Gastrocnemius medialis (tissue), 4 donors: Measurements from ENCODE around the gene ALKBH8. TPM values are rescaled to one million over a fixed set of nuclear protein-coding genes. Genes with fewer than 3 reads are reported as not detected.

Source experiments
- ATAC-seq, 2 donors: fragments of 150-250 bp; one replicate each; pipeline ENCODE4 v1.9.1; 2016
- DNase-seq, 2 donors: peaks; one replicate each; pipeline ENCODE4 v3.0.0-alpha.2; 2019
- H3K27ac ChIP-seq, 4 donors: fragments of 200-600 bp; sonication (generic); 1 replicate in 1 of 4; 2 replicates in 3 of 4; pipeline ENCODE4 v1.5.1; 2016 to 2018; ENCODE audit warnings: mild to moderate bottlenecking in 2 of 4, moderate library complexity in 1 of 4
- H3K27me3 ChIP-seq, 3 donors: fragments of 200-600 bp; sonication (generic) in 2 of 3; 1 replicate in 1 of 3; 2 replicates in 2 of 3; pipeline versions ENCODE4 v1.5.1 to v1.6.0; 2016 to 2019; ENCODE audit warnings: mild to moderate bottlenecking in 1 of 3, moderate library complexity in 1 of 3
- H3K36me3 ChIP-seq, 2 donors: fragments of 200-600 bp; sonication (generic) in 1 of 2; one replicate each; pipeline ENCODE4 v1.5.1; 2017 to 2018
- H3K4me1 ChIP-seq, 2 donors: fragments of 200-600 bp; sonication (generic) in 1 of 2; one replicate each; pipeline ENCODE4 v1.5.1; 2016 to 2017; ENCODE audit warnings: mild to moderate bottlenecking in 2 of 2
- H3K4me3 ChIP-seq, 4 donors: fragments of 200-600 bp; sonication (generic) in 3 of 4; 1 replicate in 1 of 4; 2 replicates in 3 of 4; pipeline ENCODE4 v1.5.1; 2016 to 2019; ENCODE audit warnings: mild to moderate bottlenecking in 2 of 4
- H3K9me3 ChIP-seq, 3 donors: fragments of 200-600 bp; sonication (generic) in 2 of 3; 1 replicate in 1 of 3; 2 replicates in 2 of 3; pipeline ENCODE4 v1.5.1; 2016 to 2019
- CTCF ChIP-seq, 5 experiments: fragments of 450-650 bp in 3 of 5; fragments of 200-600 bp in 2 of 5; sonication (generic) in 2 of 5; IDR thresholded peaks in 4 of 5; conservative IDR thresholded peaks in 1 of 5; 1 replicate in 4 of 5; 2 replicates in 1 of 5; pipeline ENCODE4 v1.5.1; 2016 to 2019; ENCODE audit warnings: antibody characterized with exemption in 5 of 5, mild to moderate bottlenecking in 3 of 5, moderate library complexity in 3 of 5
- POLR2A ChIP-seq, 2 donors: fragments of 450-650 bp; IDR thresholded peaks; one replicate each; pipeline ENCODE4 v1.6.1; 2017; ENCODE audit warnings: antibody characterized with exemption in 2 of 2, mild to moderate bottlenecking in 2 of 2, moderate library complexity in 2 of 2
- in situ Hi-C, 4 donors: fragments of 200-750 bp; cut with MboI; loops; one replicate each; pipeline versions ENCODE4 v1.15.0 to v1.8.0; 2017; ENCODE audit warnings: low sequenced_read_pairs in 4 of 4
- intact Hi-C: fragments of 100-400 bp; cut with DNase I; formaldehyde crosslinking; loops from one replicate; pipeline ENCODE4 v1.15.1; 2023; ENCODE audit warnings: low total_unique reads
- total RNA-seq, 4 donors: library from RNA; depleted of rRNA; stranded (reverse); fragments of >200 nt; gene quantifications; one replicate each; pipeline versions ENCODE4 v1.1.0 to v1.2.3, GENCODE V29; 2016

Gene ALKBH8
- total RNA-seq, 4 donors from 2014 or later = 5.4 to 8.1 (median 6.6) TPM

- TF ChIP-seq POLR2A (IDR thresholded peaks at IDR 0.05) (no peak), CTCF (IDR thresholded peaks at IDR 0.05 in 4 of 5, conservative IDR thresholded peaks at IDR 0.05 in 1 of 5) (peak in 2 of 5 experiments; percentile 21 to 28)
- intact Hi-C loops = no loop called here
- no peaks in the 10 kb centered on the region for H3K27me3 ChIP-seq
- peak within 1 kb of the TSS; percentile 61 to 77 (median 66) for H3K4me3 ChIP-seq
- ATAC-seq = peak; percentile 65 to 76
- peak; percentile 18 to 40 for DNase-seq
- H3K36me3 ChIP-seq = no peaks in the 10 kb centered on the region
- in situ Hi-C loops = no loop called here
- H3K4me1 ChIP-seq = peaks cover 3 to 22% of the 10 kb centered on the region in 2 donors
- peak within 1 kb of the TSS in 1 of 4 donors; percentile 3 for H3K27ac ChIP-seq
- H3K9me3 ChIP-seq = no peaks in the 10 kb centered on the region
Measured at GRCh38 chr11:107590460-107591377, 25.2 kb upstream of the ALKBH8 start, which contains the start of gene ELMOD1. TSS of gene ELMOD1 (plus strand) at chr11:107591147. CDS start at chr11:107618190, 27,043 bp downstream.

DNA sequence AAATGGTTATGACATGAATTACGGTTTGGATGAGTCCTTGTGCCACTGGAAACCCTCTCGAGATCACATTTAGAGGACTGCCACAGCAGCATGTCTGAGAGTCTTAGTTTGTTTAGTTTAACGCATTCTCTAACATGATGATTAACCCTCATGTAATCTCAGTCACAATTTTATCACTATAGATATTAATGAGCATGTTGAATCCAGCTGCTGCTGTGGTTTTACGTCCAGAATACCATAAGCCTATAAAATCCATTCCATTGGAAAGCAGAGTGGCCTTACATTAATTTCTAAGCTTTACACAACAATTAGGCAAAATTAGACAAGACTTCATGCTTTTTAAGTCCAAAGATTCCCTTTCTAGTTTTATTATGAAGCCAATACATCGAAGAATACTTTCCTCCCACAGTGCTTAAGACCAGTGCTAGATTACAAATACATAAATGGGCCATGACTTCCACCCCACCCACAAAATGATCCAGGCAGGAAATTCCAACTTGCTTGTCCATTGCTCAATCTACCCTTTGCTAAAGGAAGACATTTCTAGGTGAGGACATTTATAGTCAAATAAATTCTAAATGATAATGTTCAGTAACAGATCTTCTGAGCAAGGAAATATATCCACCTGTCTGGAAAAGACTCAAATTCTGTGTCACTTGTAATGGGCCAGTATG lies 21.9 kb upstream of the ALKBH8 start:
- in situ Hi-C loops = loop anchor here in 1 of 4 donors (10.0 kb wide), 1 partner anchor 187 kb away; no protein-coding TSS in a partner anchor
- intact Hi-C loops = no loop called here
- ATAC-seq = no peak
- DNase-seq = no peak
- no peaks in the 10 kb centered on the region for H3K9me3 ChIP-seq
- no peak overlapping the region for H3K4me3 ChIP-seq
- no peaks in the 10 kb centered on the region for H3K27me3 ChIP-seq
- H3K36me3 ChIP-seq = no peaks in the 10 kb centered on the region
- TF ChIP-seq POLR2A (IDR thresholded peaks at IDR 0.05) (no peak), CTCF (IDR thresholded peaks at IDR 0.05 in 4 of 5, conservative IDR thresholded peaks at IDR 0.05 in 1 of 5) (no peak)
- H3K4me1 ChIP-seq = peaks cover 3 to 22% of the 10 kb centered on the region in 2 donors
- no peak overlapping the region for H3K27ac ChIP-seq

DNA sequence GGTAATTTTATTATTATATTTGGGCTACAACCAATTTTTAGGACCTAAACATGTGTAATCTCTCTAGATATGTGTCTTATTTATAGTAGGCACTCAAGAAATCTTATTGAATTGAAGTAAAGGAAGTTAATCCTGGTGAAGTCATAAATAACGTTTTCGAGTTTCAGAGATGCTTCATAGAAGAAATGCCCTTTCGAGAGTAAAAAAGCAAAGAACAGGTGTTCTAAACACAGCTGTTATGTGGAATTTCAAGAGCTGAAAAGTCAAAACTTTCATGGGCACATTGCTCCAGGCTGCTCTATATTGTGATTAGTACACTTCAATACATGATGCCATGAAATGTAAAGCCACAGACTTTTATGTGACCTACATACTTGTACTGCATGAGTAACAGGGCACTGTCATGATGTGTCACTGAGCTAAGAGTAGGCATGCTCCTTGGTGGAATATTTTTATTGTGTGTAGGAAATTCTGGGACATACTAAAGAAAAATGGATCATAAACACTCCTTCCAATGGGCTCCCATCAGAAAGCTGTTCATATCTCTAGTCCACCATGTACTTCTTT lies 18.2 kb upstream of the ALKBH8 start:
- intact Hi-C loops = no loop called here

More for the DNA sequence above, 18.2 kb upstream of the ALKBH8 start:
- peak in 1 of 2 donors; percentile 54 for ATAC-seq
- TF ChIP-seq POLR2A (IDR thresholded peaks at IDR 0.05) (no peak), CTCF (IDR thresholded peaks at IDR 0.05 in 4 of 5, conservative IDR thresholded peaks at IDR 0.05 in 1 of 5) (no peak)
- no peaks in the 10 kb centered on the region for H3K36me3 ChIP-seq
- H3K4me3 ChIP-seq = no peak overlapping the region
- no peaks in the 10 kb centered on the region for H3K4me1 ChIP-seq
- no peaks in the 10 kb centered on the region for H3K27me3 ChIP-seq
- in situ Hi-C loops = loop anchor here in 1 of 4 donors (10.0 kb wide), 1 partner anchor 191 kb away; no protein-coding TSS in a partner anchor
- H3K27ac ChIP-seq = no peak overlapping the region
- H3K9me3 ChIP-seq = no peaks in the 10 kb centered on the region
- no peak for DNase-seq
